ENCODE data around the gene CST9.
A peak's percentile ranks its signal among the peaks of the same experiment; 100 is the strongest.
"Not testable (repeated sequence)": the region's sequence is repeated elsewhere in the genome, so short reads cannot be mapped to it uniquely, and the experiment has no call there.

Gene CST9

GRCh38 chr20:23622401-23622800 lies 16.7 kb upstream of the CST9 start:
- DNase-seq, result not testable (repeated sequence)

- peak; percentile 9 for DNase-seq
These were observed 15.1 kb upstream of the CST9 start for GRCh38 chr20:23620670-23621386.

DNA sequence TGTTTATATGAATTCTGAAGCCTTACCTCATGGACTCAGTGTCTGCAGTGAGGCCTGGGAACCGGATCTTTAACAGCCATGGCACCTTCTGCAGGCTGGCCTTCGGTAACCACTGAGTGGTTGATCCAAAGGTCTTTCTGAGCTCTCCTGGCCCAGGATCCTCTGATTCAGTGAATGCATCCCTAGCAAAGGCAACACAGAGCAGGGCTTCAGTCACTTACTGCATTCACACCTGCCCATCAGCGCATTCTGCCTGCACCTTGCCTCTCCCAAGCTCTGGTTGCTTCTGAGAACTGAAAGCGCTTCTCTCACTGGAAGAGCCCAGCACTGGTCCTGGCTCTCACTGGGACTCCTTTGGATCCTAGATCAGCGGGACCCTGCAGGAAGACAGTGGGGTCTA lies 8.4 kb upstream of the CST9 start:
- DNase-seq, result peak; percentile 35

DNA sequence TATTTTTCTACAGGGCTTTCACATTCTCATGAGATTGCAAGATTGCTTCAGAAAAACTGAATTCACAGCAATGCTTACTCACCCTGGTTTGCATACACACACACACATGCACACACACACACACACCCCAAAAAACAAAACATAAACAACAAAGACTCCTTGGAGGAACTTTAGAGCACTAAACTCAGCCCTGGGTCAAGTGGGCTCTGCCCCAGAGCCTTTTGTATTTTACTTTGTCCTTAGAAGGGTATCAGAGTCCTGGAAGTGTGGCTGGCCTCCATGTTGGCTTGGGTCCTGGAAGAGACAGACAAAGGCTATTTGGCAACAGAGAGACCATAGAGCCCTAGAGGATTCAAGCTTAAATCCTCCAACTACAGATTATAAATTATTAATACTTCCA lies 8.0 kb upstream of the CST9 start:
- DNase-seq, result no peak

GRCh38 chr20:23612396-23612795 lies 6.7 kb upstream of the CST9 start:
- no peak for DNase-seq

- no peak for DNase-seq
These were observed 3.9 kb upstream of the CST9 start for GRCh38 chr20:23609486-23610109.

DNA sequence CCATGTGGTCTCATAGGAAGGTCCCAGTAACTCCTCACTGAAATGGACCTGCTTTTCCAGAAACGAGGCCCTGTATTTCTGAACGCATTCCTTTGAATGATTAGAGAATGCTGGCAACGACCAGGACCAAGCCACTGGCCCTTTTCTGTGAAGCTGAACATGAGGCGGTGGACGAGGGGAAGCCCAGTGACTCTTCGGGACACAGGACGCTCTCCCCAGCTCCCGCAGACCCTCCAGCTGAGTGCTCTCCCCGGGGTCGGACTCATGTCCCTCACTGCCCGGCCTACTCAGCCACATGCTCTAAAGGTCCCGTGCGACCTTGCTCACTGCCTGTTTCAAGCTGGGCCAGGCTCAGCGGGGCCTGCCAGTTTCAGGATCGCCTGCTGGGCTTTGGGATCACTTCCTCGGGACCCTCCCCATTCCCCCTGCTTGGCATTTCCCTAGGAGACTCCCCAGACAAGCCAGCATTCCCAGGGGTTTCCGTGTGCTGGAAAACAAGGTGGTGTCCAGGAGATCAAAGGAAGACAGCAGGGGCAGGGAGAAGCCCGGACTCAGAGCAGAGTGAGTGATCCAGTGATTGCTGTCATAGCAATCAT lies 2.6 kb upstream of the CST9 start:
- DNase-seq, result peak; percentile 57

- DNase-seq, result peak; percentile 53
These were observed 2.0 kb upstream of the CST9 start for GRCh38 chr20:23607497-23608245.

DNA sequence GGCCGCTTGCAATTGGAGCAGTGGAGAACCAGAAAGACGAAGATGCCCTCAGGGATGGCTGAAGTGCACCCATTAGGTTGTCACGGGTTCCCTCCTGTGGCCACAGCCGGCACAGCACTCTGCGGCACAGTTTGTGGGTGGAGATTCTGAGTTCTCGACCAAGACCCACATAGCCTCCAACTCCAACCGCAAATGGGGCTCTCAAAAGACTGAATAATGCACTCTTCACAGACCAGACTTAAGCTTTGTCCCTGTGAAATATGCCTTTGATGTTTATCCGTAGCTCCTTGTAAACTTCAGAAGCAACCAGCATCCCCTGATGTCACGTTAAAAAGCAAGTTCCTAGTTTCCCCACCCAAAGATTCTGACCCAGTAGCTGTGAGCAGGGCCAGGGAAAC lies 934 bp upstream of the CST9 start:
- peak; percentile 93 for DNase-seq

GRCh38 chr20:23604306-23604705 lies 1.4 kb downstream of the CST9 start:
- no peak for DNase-seq

DNA sequence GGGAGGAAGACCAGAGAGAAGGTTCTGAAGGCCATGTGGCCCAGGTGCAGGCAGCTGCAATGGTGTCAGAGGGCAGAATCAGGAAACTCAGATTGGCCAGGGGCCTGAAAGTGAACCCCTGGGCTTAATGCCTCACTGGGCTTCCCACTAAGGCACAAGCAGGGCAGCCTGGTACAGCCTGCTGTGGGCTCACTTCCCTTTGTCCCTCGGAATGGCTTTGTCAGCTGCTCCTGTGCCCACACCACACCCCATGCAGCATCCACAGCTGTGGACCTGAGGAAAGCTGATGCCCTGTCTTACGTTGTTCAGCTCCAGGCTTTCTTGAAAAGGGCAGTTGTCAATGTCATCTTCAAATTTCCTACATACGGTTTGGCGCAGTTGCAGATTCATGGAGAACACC lies 2.4 kb downstream of the CST9 start:
- peak; percentile 14 for DNase-seq

- DNase-seq, result peak; percentile 24
These were observed 3.0 kb downstream of the CST9 start for GRCh38 chr20:23602699-23603098.

DNA sequence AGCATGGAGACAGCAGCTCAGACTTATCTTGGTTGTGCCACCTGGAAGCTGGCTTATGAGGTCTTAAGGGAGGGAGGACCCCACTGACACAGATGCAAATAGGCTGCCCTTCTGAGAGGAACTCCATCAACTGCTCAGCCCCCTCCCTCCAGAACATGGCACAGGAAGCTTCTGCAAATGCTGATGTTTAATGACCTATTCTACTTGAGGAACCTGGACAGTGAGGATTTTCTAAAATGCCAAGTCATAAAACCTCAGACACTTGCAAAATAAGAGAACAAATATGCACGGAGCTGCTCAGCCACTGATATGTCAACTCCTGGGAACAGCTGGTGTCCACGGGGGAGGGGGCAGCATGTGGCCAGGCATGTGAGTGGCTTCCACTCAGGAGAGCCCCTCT lies 3.5 kb downstream of the CST9 start:
- DNase-seq, result peak; percentile 25

DNA sequence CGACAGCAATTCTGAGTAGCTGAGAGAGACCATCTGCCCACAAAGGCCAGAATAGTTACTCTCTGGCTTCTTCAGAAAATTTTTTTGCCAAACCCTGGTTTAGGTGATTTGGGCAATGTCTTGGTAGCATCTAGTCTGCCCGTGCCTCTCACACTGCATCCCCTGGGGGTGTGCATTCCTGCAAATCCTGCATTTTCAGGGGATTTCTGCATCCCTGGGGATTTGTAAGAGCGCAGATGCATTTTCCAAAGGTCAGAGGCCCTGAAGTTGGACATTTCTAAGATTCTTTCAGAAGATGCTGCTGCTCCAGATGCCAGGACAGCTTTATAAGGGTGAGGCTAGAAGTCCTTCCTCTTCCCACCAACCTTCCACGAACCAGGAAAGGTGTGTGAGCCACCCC lies 4.0 kb downstream of the CST9 start:
- DNase-seq, result peak; percentile 49

DNA sequence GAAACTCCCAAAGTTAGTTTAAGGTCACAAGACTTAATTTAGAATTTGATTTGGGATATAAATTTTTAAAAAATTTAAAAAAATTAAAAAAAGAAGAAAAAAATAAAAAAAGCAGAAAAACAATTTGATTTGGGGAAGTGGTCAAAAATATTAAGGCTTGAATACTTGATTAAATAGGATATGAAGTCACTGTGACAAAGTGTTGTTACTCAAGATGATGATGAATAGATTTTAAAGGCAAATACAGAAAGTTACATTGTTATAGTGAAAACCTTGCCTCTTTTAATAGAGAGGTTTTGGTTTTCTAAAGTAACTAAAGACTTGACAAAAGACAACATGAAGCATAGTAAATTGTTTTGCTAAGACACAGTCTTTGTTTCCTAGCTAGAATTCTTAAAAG lies 7.2 kb downstream of the CST9 start:
- no peak for DNase-seq

DNA sequence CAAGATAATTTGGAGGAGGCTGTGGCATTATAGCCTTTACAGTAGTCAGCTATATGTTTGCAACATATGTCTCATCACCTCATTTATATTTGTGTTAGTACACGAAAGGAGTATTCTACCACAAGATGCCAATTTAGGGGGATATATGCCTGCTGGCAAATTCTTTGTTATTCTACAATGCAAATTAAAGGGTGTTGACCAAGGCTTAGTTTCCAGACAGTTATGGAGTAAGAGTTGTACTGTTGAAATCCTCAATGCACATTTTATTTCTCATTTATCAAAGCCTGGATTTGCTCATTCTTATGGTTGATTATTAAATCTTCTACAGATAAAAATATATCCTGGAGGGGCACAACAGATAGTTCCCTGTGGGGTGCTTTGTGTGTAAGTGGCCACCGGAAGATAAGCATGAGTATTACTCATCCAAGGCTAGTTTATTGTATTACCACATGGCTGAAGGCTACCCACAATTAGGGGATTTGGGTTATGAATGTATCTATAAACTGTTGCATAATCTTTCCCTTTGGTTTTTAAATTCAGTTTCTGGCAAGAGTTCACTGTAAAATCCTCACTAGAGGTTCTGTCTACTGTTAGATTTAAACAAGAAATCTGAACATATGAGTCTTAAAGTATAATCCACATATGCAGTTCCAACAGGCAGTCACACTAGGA lies 9.0 kb downstream of the CST9 start:
- DNase-seq, result no peak

GRCh38 chr20:23595941-23596340 lies 9.8 kb downstream of the CST9 start:
- no peak for DNase-seq

DNA sequence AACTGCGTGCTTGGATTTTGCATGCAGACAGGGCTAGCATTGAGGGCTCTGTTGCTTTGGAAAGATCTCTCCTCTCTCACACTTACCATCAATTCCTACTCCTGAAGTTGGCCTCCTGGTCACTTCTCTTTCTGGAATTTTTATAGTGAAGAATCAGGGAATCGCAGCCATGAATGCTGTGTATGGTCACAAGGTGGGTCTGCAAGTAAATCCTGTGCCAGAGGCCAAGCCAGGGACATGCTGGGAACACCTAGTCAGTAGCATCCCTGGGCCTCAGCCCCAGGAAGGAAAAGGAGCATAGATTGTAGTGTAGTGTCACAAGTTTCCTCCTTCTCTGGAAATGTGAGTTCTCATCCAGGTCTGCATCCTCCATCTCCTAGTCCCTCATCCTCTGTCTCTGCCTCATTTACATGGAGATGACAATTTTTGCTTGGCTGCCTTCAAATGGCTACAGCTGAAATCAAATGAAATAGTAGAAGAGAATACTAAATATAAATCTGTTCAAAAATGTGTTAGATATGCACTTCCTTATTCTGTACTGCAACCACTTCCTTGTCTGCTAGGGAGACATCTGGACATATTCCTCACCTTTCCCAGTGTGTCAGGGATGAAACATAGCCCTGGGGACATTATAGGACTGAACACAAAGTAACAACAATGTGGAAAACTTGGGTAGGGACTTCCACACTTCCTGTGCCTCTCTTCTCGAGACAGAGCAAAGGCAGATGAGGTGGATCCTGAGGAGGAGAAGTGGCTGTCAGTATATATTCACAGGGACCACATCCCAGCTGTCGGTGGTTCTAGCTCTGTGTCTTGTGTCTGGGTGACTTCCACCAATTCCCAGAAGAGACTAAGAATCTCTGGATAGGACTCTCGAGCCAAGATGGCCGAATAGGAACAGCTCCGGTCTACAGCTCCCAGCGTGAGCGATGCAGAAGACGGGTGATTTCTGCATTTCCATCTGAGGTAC lies 17.0 kb downstream of the CST9 start:
- DNase-seq, result peak; percentile 12

- peak; percentile 16 for DNase-seq
These were observed 18.1 kb downstream of the CST9 start for GRCh38 chr20:23587631-23588030.

GRCh38 chr20:23586735-23587525 lies 18.8 kb downstream of the CST9 start:
- peak; percentile 44 for DNase-seq

Data from islet precursor cell (in vitro differentiated cells).